Neural progenitor cell (in vitro differentiated cells): ENCODE measurements around the gene ATP8B3. TPM values are rescaled to one million over a fixed set of nuclear protein-coding genes. Genes with fewer than 3 reads are reported as not detected.

ENCODE experiments used
- DNase-seq: peaks from one replicate; pipeline ENCODE4 v3.0.0-alpha.2; 2016; ENCODE audit warnings: low spot score
- H2AFZ ChIP-seq: fragments of 200-600 bp; sonication (generic); replicated peaks from 2 replicates; pipeline ENCODE4 v1.6.1; 2016; ENCODE audit warnings: antibody characterized with exemption
- H3F3A ChIP-seq: fragments of 200-600 bp; sonication (generic); 2 replicates; pipeline ENCODE4 v1.6.1; 2016; ENCODE audit warnings: antibody characterized with exemption, low read depth
- H3K27ac ChIP-seq: fragments of 200-600 bp; sonication (generic); 2 replicates; pipeline ENCODE4 v1.5.1; 2016; ENCODE audit warnings: mild to moderate bottlenecking
- H3K27me3 ChIP-seq: fragments of 200-600 bp; sonication (generic); 2 replicates; pipeline ENCODE4 v1.6.1; 2016; ENCODE audit warnings: mild to moderate bottlenecking, moderate library complexity
- H3K36me3 ChIP-seq: fragments of 200-600 bp; sonication (generic); 2 replicates; pipeline ENCODE4 v1.5.1; 2016
- H3K4me1 ChIP-seq: fragments of 200-600 bp; sonication (generic); 2 replicates; pipeline ENCODE4 v1.6.1; 2016; ENCODE audit warnings: mixed run types
- H3K4me2 ChIP-seq: fragments of 200-600 bp; sonication (generic); 2 replicates; pipeline ENCODE4 v1.6.1; 2016
- H3K4me3 ChIP-seq: fragments of 200-600 bp; sonication (generic); 2 replicates; pipeline ENCODE4 v1.5.1; 2016
- H3K79me2 ChIP-seq: fragments of 200-600 bp; sonication (generic); 2 replicates; pipeline ENCODE4 v1.6.1; 2016; ENCODE audit warnings: low read depth
- H3K9ac ChIP-seq: fragments of 200-600 bp; sonication (generic); 2 replicates; pipeline ENCODE4 v1.6.1; 2016
- H3K9me3 ChIP-seq: fragments of 200-600 bp; sonication (generic); 2 replicates; pipeline ENCODE4 v1.5.1; 2016; ENCODE audit warnings: low read depth
- H4K20me1 ChIP-seq: fragments of 200-600 bp; sonication (generic); 2 replicates; pipeline ENCODE4 v1.6.1; 2016; ENCODE audit warnings: low read depth
- H3K27ac Mint-ChIP-seq: 3 replicates; pipeline ENCODE4 v1.8.0; 2021; ENCODE audit warnings: mixed read lengths
- H3K27me3 Mint-ChIP-seq: 2 replicates; pipeline ENCODE4 v1.8.0; 2022; ENCODE audit warnings: low read depth, mild to moderate bottlenecking, inconsistent platforms, moderate library complexity, mixed read lengths; ENCODE audit not compliant: insufficient read depth
- H3K36me3 Mint-ChIP-seq: 3 replicates; pipeline ENCODE4 v1.8.0; 2021; ENCODE audit warnings: mixed read lengths
- H3K4me1 Mint-ChIP-seq: 3 replicates; pipeline ENCODE4 v1.8.0; 2021; ENCODE audit warnings: mixed read lengths
- H3K4me3 Mint-ChIP-seq: 3 replicates; pipeline ENCODE4 v1.8.0; 2021; ENCODE audit warnings: mild to moderate bottlenecking, moderate library complexity, mixed read lengths
- H3K9me3 Mint-ChIP-seq: 3 replicates; pipeline ENCODE4 v1.8.0; 2020; ENCODE audit warnings: mixed read lengths
- EZH2 ChIP-seq: fragments of 200-600 bp; sonication (generic); IDR thresholded peaks from 2 replicates; pipeline ENCODE4 v1.6.1; 2017; ENCODE audit warnings: antibody characterized with exemption, mild to moderate bottlenecking, moderate library complexity
- EZH2phosphoT487 ChIP-seq: fragments of 200-600 bp; sonication (generic); IDR thresholded peaks from 2 replicates; pipeline ENCODE4 v1.6.1; 2017; ENCODE audit warnings: antibody characterized with exemption
- total RNA-seq: library from RNA; depleted of rRNA; stranded (reverse); fragments of >200 nt; gene quantifications from 2 replicates; pipeline ENCODE4 v1.2.3, GENCODE V29; 2015; ENCODE audit warnings: low replicate concordance
- TF ChIP-seq, protein P1 (sequence below): fragments of 200-600 bp; sonication (generic); IDR thresholded peaks from 2 replicates; pipeline ENCODE4 v1.5.1; 2017; ENCODE audit warnings: antibody characterized with exemption, mild to moderate bottlenecking

Gene ATP8B3
- total RNA-seq, 1 donor from 2014 or later = 0.06 TPM

DNA sequence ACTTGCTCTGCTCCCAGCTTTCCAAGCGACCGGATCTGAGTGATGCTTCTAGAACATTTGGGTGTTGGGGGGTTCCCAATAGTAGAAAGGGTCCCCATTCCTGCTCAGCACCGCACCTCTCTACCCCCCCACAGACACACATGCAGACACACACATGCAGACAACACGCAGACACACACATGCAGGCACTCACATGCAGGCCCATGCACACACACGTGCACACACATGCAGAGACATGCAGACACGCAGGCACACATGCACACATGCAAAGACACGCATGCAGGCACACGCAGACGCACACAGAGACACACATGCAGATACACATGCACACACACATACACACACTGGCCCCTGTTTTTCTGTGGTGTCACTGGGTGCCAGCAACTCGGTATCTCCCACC lies 34.9 kb downstream of the ATP8B3 start:
- Histone ChIP-seq H3K36me3 (no peaks in the 10 kb centered on the region), H3K79me2 (no peaks in the 10 kb centered on the region), H3K9me3 (peaks cover 4% of the 10 kb centered on the region), H2AFZ (no peak overlapping the region), H3K4me1 (no peaks in the 10 kb centered on the region), H3K9ac (no peak overlapping the region), H3K4me3 (no peak overlapping the region), H3K27me3 (peaks cover 100% of the 10 kb centered on the region), H3K27ac (no peak overlapping the region), H4K20me1 (no peaks in the 10 kb centered on the region), H3F3A (peaks cover 6% of the 10 kb centered on the region), H3K4me2 (no peak overlapping the region)
- Mint-ChIP-seq H3K36me3 (peaks cover 4% of the 10 kb centered on the region), H3K4me1 (no peaks in the 10 kb centered on the region), H3K9me3 (peaks cover 36% of the 10 kb centered on the region), H3K27me3 (peaks cover 82% of the 10 kb centered on the region), H3K4me3 (no peak overlapping the region), H3K27ac (no peak overlapping the region)
- TF ChIP-seq, protein P1, sequence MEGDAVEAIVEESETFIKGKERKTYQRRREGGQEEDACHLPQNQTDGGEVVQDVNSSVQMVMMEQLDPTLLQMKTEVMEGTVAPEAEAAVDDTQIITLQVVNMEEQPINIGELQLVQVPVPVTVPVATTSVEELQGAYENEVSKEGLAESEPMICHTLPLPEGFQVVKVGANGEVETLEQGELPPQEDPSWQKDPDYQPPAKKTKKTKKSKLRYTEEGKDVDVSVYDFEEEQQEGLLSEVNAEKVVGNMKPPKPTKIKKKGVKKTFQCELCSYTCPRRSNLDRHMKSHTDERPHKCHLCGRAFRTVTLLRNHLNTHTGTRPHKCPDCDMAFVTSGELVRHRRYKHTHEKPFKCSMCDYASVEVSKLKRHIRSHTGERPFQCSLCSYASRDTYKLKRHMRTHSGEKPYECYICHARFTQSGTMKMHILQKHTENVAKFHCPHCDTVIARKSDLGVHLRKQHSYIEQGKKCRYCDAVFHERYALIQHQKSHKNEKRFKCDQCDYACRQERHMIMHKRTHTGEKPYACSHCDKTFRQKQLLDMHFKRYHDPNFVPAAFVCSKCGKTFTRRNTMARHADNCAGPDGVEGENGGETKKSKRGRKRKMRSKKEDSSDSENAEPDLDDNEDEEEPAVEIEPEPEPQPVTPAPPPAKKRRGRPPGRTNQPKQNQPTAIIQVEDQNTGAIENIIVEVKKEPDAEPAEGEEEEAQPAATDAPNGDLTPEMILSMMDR = no peak
- TF ChIP-seq EZH2 = no peak
- no peak for TF ChIP-seq EZH2phosphoT487
- no peak for DNase-seq

DNA sequence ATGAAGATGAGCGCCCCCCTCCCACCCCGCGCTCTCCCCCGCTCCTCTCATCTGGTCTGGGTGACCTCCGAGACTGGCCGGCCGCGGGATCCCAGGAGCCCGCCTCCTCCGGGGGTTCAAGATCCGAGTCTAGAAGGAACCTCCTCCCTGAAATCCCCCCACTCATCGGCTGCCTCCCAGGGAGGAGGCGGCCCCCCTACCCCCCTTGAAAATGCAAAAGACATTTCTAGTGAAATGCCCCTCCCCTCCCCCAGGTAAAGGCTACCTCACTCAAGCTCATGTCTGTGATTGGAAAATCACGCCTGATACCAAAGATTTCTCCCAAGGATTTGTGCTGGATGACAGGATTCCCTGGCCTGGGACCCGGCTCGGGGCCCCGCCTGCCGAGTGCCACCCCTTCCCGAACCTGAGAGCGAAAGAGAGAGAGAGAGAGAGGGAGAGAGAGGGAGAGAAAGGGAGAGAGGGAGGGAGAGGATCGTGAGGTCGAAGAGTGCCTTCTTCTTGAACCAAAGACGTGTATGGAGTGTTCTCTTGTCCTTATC lies 35.4 kb downstream of the ATP8B3 start:
- peaks cover 6% of the 10 kb centered on the region for H3F3A ChIP-seq
- H3K27me3 ChIP-seq = peaks cover 100% of the 10 kb centered on the region
- H3K27me3 Mint-ChIP-seq = peaks cover 80% of the 10 kb centered on the region
- H4K20me1 ChIP-seq = no peaks in the 10 kb centered on the region
- TF ChIP-seq EZH2 (peak; percentile 87), EZH2phosphoT487 (peak; percentile 69)
- TF ChIP-seq, protein P1 = no peak
- no peak for DNase-seq
- H3K4me3 ChIP-seq = peak overlapping the region; percentile 2
- no peaks in the 10 kb centered on the region for H3K36me3 ChIP-seq
- no peaks in the 10 kb centered on the region for H3K79me2 ChIP-seq
- H3K36me3 Mint-ChIP-seq = peaks cover 4% of the 10 kb centered on the region
- H3K4me3 Mint-ChIP-seq = peak overlapping the region; percentile 40
- no peak overlapping the region for H3K27ac Mint-ChIP-seq
- H3K9me3 ChIP-seq = peaks cover 4% of the 10 kb centered on the region
- peak overlapping the region; percentile 35 for H3K4me2 ChIP-seq
- H3K27ac ChIP-seq = no peak overlapping the region
- H3K4me1 Mint-ChIP-seq = no peaks in the 10 kb centered on the region
- no peak overlapping the region for H3K9ac ChIP-seq
- H3K9me3 Mint-ChIP-seq = peaks cover 35% of the 10 kb centered on the region
- H3K4me1 ChIP-seq = no peaks in the 10 kb centered on the region
- no peak overlapping the region for H2AFZ ChIP-seq

DNA sequence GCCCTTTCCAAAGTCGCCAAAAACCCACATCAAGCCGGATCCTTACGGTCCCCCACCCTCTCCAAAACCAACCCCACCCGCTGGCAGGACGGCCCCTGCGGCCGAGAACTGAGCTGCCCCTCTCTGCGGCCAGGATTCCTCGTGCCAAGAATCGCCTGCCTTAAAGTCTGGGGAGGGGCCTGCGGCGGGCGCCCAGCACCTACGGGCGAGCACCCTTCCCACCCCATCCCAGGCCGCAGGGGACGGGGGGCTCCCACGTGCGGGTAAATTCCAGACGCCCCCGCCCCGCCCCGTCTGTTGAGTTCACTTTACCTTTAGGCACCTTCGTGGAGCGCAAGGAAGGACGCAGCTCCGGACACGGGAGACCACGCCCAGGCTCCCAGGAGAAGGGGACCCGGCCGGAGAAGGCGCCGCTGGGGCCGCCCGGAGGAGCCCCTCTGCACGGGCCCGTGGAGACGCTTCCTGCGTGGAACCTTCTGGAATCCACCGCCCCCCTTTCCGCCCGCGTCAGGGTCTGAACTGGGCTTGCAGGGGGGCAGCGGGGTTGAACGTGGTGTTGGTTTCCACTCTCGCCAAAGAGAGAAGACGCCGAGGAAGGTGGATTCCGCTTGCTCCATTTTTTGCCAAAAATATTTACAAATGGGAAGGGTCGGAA lies 36.0 kb downstream of the ATP8B3 start:
- H3K4me1 Mint-ChIP-seq = no peaks in the 10 kb centered on the region
- Histone ChIP-seq H3K9ac (no peak overlapping the region), H3F3A (peaks cover 6% of the 10 kb centered on the region), H3K4me3 (peak overlapping the region; percentile 2), H3K9me3 (peaks cover 4% of the 10 kb centered on the region), H3K79me2 (no peaks in the 10 kb centered on the region), H3K4me1 (no peaks in the 10 kb centered on the region), H3K4me2 (peak overlapping the region; percentile 35), H3K36me3 (no peaks in the 10 kb centered on the region), H2AFZ (no peak overlapping the region), H4K20me1 (no peaks in the 10 kb centered on the region), H3K27me3 (peaks cover 100% of the 10 kb centered on the region), H3K27ac (no peak overlapping the region)
- H3K27ac Mint-ChIP-seq = no peak overlapping the region
- H3K36me3 Mint-ChIP-seq = peaks cover 4% of the 10 kb centered on the region
- DNase-seq = no peak
- H3K9me3 Mint-ChIP-seq = peaks cover 40% of the 10 kb centered on the region
- H3K27me3 Mint-ChIP-seq = peaks cover 83% of the 10 kb centered on the region
- TF ChIP-seq EZH2phosphoT487 (peak; percentile 87), EZH2 (peak; percentile 93)
- TF ChIP-seq, protein P1 = no peak
- no peak overlapping the region for H3K4me3 Mint-ChIP-seq
